GM19452 (cell line): ENCODE measurements around the gene ASCC2.
"Not testable (repeated sequence)": the region's sequence is repeated elsewhere in the genome, so short reads cannot be mapped to it uniquely, and the experiment has no call there.

Source experiments
- ATAC-seq: cut with Tn5 transposase; IDR thresholded peaks from one replicate; pipeline ENCODE4 v1.9.1; 2021; ENCODE audit not compliant: unreplicated experiment

Gene ASCC2

GRCh38 chr22:29856496-29856895, 18.4 kb upstream of the ASCC2 start:
- no peak for ATAC-seq

GRCh38 chr22:29855611-29856181, 17.6 kb upstream of the ASCC2 start:
- ATAC-seq, result no peak

GRCh38 chr22:29854432-29854831, 16.4 kb upstream of the ASCC2 start:
- ATAC-seq, result no peak

GRCh38 chr22:29848111-29848510, 10.0 kb upstream of the ASCC2 start:
- ATAC-seq, result no peak

- no peak for ATAC-seq
Measured at GRCh38 chr22:29846290-29846689, 8.2 kb upstream of the ASCC2 start.

- no peak for ATAC-seq
Measured at GRCh38 chr22:29842740-29843139, 4.7 kb upstream of the ASCC2 start.

- ATAC-seq, result no peak
Measured at GRCh38 chr22:29842172-29842571, 4.1 kb upstream of the ASCC2 start.

- ATAC-seq, result no peak
Measured at GRCh38 chr22:29840498-29840897, 2.4 kb upstream of the ASCC2 start.

GRCh38 chr22:29839039-29839438, 965 bp upstream of the ASCC2 start:
- no peak for ATAC-seq

- no peak for ATAC-seq
Measured at GRCh38 chr22:29838599-29838956, 504 bp upstream of the ASCC2 start.

GRCh38 chr22:29836791-29837370, 1.2 kb downstream of the ASCC2 start:
- not testable (repeated sequence) for ATAC-seq

GRCh38 chr22:29834046-29834445, 4.0 kb downstream of the ASCC2 start:
- no peak for ATAC-seq

GRCh38 chr22:29833392-29833965, 4.6 kb downstream of the ASCC2 start:
- no peak for ATAC-seq

- no peak for ATAC-seq
Measured at GRCh38 chr22:29831958-29832357, 6.1 kb downstream of the ASCC2 start.

- ATAC-seq, result no peak
Measured at GRCh38 chr22:29831186-29831921, 6.7 kb downstream of the ASCC2 start.

GRCh38 chr22:29830585-29830984, 7.5 kb downstream of the ASCC2 start:
- no peak for ATAC-seq

GRCh38 chr22:29827726-29828125, 10.3 kb downstream of the ASCC2 start:
- not testable (repeated sequence) for ATAC-seq

GRCh38 chr22:29827091-29827490, 11.0 kb downstream of the ASCC2 start:
- no peak for ATAC-seq

GRCh38 chr22:29825578-29825977, 12.5 kb downstream of the ASCC2 start:
- no peak for ATAC-seq

- no peak for ATAC-seq
Measured at GRCh38 chr22:29824677-29825076, 13.4 kb downstream of the ASCC2 start.

GRCh38 chr22:29821291-29822016, 16.6 kb downstream of the ASCC2 start:
- ATAC-seq, result peak; percentile 66

- no peak for ATAC-seq
Measured at GRCh38 chr22:29820961-29821290, 17.1 kb downstream of the ASCC2 start.
